Astrocyte of the cerebellum (primary cell): ENCODE results near the gene POLN.
"Not testable (repeated sequence)": the region's sequence is repeated elsewhere in the genome, so short reads cannot be mapped to it uniquely, and the experiment has no call there.

Experiments used
- DNase-seq: peaks from one replicate; pipeline ENCODE4 v3.0.0-alpha.2; 2011; ENCODE audit warnings: low read depth
- H3K4me3 ChIP-seq: 2 replicates; pipeline ENCODE4 v1.5.1; 2011; ENCODE audit warnings: mild to moderate bottlenecking, low read depth, low read length, moderate library complexity
- CTCF ChIP-seq: IDR thresholded peaks from 2 replicates; pipeline ENCODE4 v1.5.1; 2012; ENCODE audit warnings: low read length, low read depth, moderate library complexity, mild to moderate bottlenecking; ENCODE audit errors: missing control alignments
- in situ Hi-C: cut with HindIII; loops from 2 replicates; pipeline ENCODE4 v1.10.0; 2017; ENCODE audit warnings: low sequenced_read_pairs

Gene POLN

GRCh38 chr4:2281575-2282343, 39.8 kb upstream of the POLN start:
- no peak for TF ChIP-seq CTCF
- no peak for DNase-seq
- no peak overlapping the region for H3K4me3 ChIP-seq
- in situ Hi-C loops, result no loop called here

- in situ Hi-C loops, result no loop called here
- DNase-seq, result no peak
- no peak for TF ChIP-seq CTCF
- H3K4me3 ChIP-seq, result no peak overlapping the region
Measured at GRCh38 chr4:2280531-2281300, 38.8 kb upstream of the POLN start.

- in situ Hi-C loops, result no loop called here
- no peak for TF ChIP-seq CTCF
- no peak for DNase-seq
- no peak overlapping the region for H3K4me3 ChIP-seq
Measured at GRCh38 chr4:2277956-2278355, 36.0 kb upstream of the POLN start.

GRCh38 chr4:2276581-2277325, 34.8 kb upstream of the POLN start:
- no peak for DNase-seq
- in situ Hi-C loops, result no loop called here
- TF ChIP-seq CTCF, result no peak
- no peak overlapping the region for H3K4me3 ChIP-seq

- TF ChIP-seq CTCF, result no peak
- DNase-seq, result no peak
- H3K4me3 ChIP-seq, result no peak overlapping the region
- in situ Hi-C loops, result no loop called here
Measured at GRCh38 chr4:2275546-2276251, 33.8 kb upstream of the POLN start.

GRCh38 chr4:2275044-2275397, 33.1 kb upstream of the POLN start:
- DNase-seq, H3K4me3 ChIP-seq, in situ Hi-C loops: not testable (repeated sequence)
